Mesothelial cell of epicardium (in vitro differentiated cells): Measurements from ENCODE around the gene APOC1. TPM values are rescaled to one million over a fixed set of nuclear protein-coding genes. Genes with fewer than 3 reads are reported as not detected.
A peak's percentile ranks its signal among the peaks of the same experiment; 100 is the strongest.

Experiments used
- DNase-seq, 2 experiments: peaks; one replicate each; pipeline ENCODE4 v3.0.0; 2021; ENCODE audit warnings: low spot score in 2 of 2; ENCODE audit not compliant: unreplicated experiment in 2 of 2
- H3K27ac Mint-ChIP-seq: 2 replicates; pipeline ENCODE4 v1.8.0; 2021; ENCODE audit warnings: mixed read lengths
- H3K27me3 Mint-ChIP-seq: 2 replicates; pipeline ENCODE4 v1.8.0; 2021; ENCODE audit warnings: low read depth, mixed read lengths
- H3K36me3 Mint-ChIP-seq: 2 replicates; pipeline ENCODE4 v1.8.0; 2021; ENCODE audit warnings: mixed read lengths
- H3K4me1 Mint-ChIP-seq: 2 replicates; pipeline ENCODE4 v1.8.0; 2021; ENCODE audit warnings: mixed read lengths
- H3K4me3 Mint-ChIP-seq: 2 replicates; pipeline ENCODE4 v1.8.0; 2021; ENCODE audit warnings: mild to moderate bottlenecking, moderate library complexity, mixed read lengths
- H3K9me3 Mint-ChIP-seq: 2 replicates; pipeline ENCODE4 v1.8.0; 2021; ENCODE audit warnings: mixed read lengths
- total RNA-seq: library from RNA; stranded (reverse); gene quantifications from 3 replicates; pipeline ENCODE4 v1.2.1, GENCODE V29; 2021
- TF ChIP-seq, protein P1 (sequence below): fragments of 200-600 bp; sonication (generic); IDR thresholded peaks from one replicate; pipeline ENCODE4 v1.5.0; 2021; ENCODE audit warnings: antibody characterized with exemption; ENCODE audit not compliant: unreplicated experiment

APOC1 gene
- total RNA-seq, 1 donor from 2014 or later, result 18.6 TPM

DNA sequence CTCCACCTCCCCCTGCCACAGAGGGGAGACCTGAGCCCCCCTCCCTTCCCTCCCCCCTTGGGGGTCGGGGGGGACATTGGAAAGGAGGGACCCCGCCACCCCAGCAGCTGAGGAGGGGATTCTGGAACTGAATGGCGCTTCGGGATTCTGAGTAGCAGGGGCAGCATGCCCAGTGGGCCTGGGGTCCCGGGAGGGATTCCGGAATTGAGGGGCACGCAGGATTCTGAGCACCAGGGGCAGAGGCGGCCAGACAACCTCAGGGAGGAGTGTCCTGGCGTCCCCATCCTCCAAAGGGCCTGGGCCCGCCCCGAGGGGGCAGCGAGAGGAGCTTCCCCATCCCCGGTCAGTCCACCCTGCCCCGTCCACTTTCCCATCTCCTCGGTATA lies 11.2 kb upstream of the APOC1 start:
- Mint-ChIP-seq H3K27ac (no peak overlapping the region), H3K9me3 (no peaks in the 10 kb centered on the region), H3K4me1 (peaks cover 16% of the 10 kb centered on the region), H3K27me3 (no peaks in the 10 kb centered on the region), H3K36me3 (peaks cover 14% of the 10 kb centered on the region), H3K4me3 (no peak overlapping the region)
- no peak for DNase-seq
- TF ChIP-seq, protein P1, sequence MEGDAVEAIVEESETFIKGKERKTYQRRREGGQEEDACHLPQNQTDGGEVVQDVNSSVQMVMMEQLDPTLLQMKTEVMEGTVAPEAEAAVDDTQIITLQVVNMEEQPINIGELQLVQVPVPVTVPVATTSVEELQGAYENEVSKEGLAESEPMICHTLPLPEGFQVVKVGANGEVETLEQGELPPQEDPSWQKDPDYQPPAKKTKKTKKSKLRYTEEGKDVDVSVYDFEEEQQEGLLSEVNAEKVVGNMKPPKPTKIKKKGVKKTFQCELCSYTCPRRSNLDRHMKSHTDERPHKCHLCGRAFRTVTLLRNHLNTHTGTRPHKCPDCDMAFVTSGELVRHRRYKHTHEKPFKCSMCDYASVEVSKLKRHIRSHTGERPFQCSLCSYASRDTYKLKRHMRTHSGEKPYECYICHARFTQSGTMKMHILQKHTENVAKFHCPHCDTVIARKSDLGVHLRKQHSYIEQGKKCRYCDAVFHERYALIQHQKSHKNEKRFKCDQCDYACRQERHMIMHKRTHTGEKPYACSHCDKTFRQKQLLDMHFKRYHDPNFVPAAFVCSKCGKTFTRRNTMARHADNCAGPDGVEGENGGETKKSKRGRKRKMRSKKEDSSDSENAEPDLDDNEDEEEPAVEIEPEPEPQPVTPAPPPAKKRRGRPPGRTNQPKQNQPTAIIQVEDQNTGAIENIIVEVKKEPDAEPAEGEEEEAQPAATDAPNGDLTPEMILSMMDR, result no peak

DNA sequence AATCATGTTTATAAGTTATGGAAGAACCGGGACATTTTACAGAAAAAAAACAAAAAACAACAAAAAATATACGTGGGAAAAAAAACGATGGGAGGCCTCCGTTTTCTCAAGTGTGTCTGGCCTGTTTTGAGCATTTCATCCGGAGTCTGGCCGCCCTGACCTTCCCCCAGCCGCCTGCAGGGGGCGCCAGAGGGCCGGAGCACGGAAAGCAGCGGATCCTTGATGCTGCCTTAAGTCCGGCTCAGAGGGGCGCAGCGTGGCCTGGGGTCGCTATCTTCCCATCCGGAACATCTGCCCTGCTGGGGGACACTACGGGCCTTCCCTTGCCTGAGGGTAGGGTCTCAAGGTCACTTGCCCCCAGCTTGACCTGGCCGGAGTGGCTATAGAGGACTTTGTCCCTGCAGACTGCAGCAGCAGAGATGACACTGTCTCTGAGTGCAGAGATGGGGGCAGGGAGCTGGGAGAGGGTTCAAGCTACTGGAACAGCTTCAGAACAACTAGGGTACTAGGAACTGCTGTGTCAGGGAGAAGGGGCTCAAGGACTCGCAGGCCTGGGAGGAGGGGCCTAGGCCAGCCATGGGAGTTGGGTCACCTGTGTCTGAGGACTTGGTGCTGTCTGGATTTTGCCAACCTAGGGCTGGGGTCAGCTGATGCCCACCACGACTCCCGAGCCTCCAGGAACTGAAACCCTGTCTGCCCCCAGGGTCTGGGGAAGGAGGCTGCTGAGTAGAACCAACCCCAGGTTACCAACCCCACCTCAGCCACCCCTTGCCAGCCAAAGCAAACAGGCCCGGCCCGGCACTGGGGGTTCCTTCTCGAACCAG lies 10.6 kb upstream of the APOC1 start:
- Mint-ChIP-seq H3K36me3 (peaks cover 14% of the 10 kb centered on the region), H3K9me3 (no peaks in the 10 kb centered on the region), H3K4me1 (peaks cover 16% of the 10 kb centered on the region), H3K4me3 (peak overlapping the region; percentile 20), H3K27ac (peak overlapping the region; percentile 30), H3K27me3 (no peaks in the 10 kb centered on the region)
- TF ChIP-seq, protein P1, result peak; percentile 98
- peak; percentile 67 to 89 for DNase-seq

DNA sequence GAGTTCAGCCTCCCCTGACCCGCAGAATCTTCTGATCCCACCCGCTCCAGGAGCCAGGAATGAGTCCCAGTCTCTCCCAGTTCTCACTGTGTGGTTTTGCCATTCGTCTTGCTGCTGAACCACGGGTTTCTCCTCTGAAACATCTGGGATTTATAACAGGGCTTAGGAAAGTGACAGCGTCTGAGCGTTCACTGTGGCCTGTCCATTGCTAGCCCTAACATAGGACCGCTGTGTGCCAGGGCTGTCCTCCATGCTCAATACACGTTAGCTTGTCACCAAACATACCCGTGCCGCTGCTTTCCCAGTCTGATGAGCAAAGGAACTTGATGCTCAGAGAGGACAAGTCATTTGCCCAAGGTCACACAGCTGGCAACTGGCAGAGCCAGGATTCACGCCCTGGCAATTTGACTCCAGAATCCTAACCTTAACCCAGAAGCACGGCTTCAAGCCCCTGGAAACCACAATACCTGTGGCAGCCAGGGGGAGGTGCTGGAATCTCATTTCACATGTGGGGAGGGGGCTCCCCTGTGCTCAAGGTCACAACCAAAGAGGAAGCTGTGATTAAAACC lies 9.9 kb upstream of the APOC1 start:
- Mint-ChIP-seq H3K27me3 (no peaks in the 10 kb centered on the region), H3K9me3 (no peaks in the 10 kb centered on the region), H3K4me3 (peak overlapping the region; percentile 17), H3K27ac (peak overlapping the region; percentile 30), H3K36me3 (peaks cover 15% of the 10 kb centered on the region), H3K4me1 (peaks cover 16% of the 10 kb centered on the region)
- no peak for DNase-seq
- TF ChIP-seq, protein P1, result no peak

DNA sequence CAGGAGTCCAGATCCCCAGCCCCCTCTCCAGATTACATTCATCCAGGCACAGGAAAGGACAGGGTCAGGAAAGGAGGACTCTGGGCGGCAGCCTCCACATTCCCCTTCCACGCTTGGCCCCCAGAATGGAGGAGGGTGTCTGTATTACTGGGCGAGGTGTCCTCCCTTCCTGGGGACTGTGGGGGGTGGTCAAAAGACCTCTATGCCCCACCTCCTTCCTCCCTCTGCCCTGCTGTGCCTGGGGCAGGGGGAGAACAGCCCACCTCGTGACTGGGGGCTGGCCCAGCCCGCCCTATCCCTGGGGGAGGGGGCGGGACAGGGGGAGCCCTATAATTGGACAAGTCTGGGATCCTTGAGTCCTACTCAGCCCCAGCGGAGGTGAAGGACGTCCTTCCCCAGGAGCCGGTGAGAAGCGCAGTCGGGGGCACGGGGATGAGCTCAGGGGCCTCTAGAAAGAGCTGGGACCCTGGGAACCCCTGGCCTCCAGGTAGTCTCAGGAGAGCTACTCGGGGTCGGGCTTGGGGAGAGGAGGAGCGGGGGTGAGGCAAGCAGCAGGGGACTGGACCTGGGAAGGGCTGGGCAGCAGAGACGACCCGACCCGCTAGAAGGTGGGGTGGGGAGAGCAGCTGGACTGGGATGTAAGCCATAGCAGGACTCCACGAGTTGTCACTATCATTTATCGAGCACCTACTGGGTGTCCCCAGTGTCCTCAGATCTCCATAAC lies 8.8 kb upstream of the APOC1 start, which contains the start of gene APOE:
Gene APOE, plus strand, starts transcription at position 360 of the 724 bp plus-strand sequence. CDS start 829 bp downstream, outside the sequence.
- Mint-ChIP-seq H3K36me3 (peaks cover 12% of the 10 kb centered on the region), H3K4me1 (peaks cover 22% of the 10 kb centered on the region), H3K27me3 (no peaks in the 10 kb centered on the region), H3K4me3 (peak within 1 kb of the TSS; percentile 77), H3K9me3 (no peaks in the 10 kb centered on the region), H3K27ac (peak within 1 kb of the TSS; percentile 85)
- peak in 1 of 2 experiments; percentile 48 for DNase-seq
- TF ChIP-seq, protein P1, result no peak

DNA sequence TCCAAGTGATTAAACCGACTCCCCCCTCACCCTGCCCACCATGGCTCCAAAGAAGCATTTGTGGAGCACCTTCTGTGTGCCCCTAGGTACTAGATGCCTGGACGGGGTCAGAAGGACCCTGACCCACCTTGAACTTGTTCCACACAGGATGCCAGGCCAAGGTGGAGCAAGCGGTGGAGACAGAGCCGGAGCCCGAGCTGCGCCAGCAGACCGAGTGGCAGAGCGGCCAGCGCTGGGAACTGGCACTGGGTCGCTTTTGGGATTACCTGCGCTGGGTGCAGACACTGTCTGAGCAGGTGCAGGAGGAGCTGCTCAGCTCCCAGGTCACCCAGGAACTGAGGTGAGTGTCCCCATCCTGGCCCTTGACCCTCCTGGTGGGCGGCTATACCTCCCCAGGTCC lies 6.8 kb upstream of the APOC1 start:
- DNase-seq, result no peak
- no peaks in the 10 kb centered on the region for H3K27me3 Mint-ChIP-seq
- TF ChIP-seq, protein P1, result no peak
- H3K9me3 Mint-ChIP-seq, result no peaks in the 10 kb centered on the region
- peaks cover 11% of the 10 kb centered on the region for H3K36me3 Mint-ChIP-seq
- no peak overlapping the region for H3K4me3 Mint-ChIP-seq
- peaks cover 30% of the 10 kb centered on the region for H3K4me1 Mint-ChIP-seq
- H3K27ac Mint-ChIP-seq, result no peak overlapping the region
